NCI-H128 (cell line): ENCODE measurements around the gene HSD17B11.
"Not testable (repeated sequence)": the region's sequence is repeated elsewhere in the genome, so short reads cannot be mapped to it uniquely, and the experiment has no call there.

ENCODE experiments used
- DNase-seq: peaks from one replicate; lab custom pipeline; 2025; ENCODE audit not compliant: unreplicated experiment; lab: John Stamatoyannopoulos, UW

HSD17B11 gene

DNA sequence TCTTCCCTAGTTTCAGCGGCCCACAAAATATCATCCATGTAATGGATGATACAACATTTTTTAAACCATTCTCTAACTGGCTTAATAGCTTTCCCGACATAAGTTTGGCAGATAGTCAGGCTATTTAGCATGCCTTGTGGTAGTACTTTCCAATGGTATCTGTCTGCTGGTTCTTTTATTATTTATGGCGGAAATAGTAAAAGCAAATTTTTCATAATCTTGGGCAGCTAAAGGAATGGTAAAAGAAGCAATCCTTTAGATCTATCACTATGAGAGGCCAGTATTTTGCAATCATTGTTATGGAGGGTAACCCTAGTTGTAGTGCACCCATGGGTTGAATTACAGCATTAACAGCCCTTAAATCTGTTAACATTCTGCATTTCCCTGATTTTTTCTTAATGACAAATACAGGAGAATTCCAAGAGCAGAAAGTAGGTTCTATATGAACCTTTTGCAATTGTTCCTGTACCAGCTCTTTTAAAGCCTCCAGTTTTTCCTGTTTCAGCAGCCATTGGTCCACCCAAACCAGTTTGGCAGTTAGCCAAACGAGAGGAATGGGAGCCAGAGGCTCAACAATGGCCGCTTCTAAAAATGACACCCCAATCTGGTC, 14.3 kb upstream of the HSD17B11 start:
- no peak for DNase-seq

DNA sequence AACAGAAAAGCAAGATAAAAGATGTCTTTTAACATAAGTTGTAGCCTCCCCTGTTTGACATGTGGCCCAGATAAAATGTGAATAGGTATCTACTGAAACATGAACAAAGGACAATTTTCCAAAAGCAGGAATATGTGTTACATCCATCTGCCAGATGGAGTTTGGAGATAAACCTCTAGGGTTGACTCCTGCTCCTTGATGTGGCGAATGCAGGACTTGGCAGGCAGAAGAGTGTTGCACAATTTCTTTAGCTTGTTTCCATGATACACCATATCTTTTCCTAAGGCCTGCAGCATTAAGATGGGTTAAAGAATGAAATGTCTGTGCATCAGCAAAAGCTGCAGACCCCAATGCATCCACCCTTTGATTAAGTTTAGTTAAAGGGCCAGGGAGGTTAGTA, 12.7 kb upstream of the HSD17B11 start:
- DNase-seq, result not testable (repeated sequence)

DNA sequence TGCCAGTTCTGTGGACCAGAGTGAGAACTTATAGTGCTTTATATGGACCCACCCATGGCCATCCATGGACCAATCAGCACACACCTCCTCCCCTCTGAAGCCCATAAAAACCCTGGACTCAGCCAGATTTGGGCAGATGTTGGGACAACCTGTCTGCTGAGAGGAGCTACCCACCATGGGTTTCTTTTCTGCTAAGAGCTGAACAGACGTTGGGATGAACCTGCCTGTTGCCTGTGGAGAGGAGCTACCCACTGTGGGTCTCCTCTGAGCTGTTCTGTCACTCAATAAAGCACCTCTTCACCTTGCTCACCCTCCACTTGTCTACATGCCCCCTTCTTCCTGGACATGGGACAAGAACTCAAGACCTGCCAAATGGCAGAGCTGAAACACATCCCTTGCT, 9.0 kb upstream of the HSD17B11 start:
- DNase-seq, result no peak

DNA sequence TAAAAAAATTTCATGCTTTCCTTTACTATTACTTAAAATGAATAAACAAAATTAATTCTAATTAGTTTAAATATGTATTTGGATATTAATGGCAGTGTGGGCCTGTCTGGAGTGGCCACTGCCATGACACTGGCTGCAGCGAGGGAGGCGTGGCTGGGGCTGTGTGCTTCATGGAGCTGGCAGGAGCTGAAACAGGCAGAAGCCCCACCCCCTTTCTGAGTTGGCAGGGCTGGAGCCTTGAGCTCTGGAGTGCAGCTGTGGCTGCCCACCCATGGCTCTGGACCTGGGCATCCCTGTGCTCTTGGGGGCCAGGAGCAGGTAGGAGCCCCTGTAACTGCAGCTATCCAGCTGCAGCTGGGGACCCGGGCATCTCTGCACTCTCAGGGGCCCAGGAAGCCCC, 8.2 kb upstream of the HSD17B11 start:
- DNase-seq, result no peak

DNA sequence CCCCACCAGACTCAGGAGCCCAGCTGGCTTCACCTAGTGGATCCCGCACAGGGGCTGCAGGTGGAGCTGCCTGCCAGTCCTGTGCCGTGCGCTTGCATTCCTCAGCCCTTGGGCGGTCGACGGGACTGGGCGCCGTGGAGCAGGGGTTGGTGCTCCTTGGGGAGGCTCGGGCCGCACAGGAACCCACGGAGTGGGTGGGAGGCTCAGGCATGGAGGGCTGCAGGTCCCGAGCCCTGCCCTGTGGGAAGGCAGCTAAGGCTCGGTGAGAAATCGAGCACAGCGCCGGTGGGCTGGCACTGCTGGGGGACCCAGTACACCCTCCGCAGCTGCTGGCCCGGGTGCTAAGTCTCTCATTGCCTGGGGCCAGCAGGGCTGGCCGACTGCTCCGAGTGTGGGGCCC, 4.9 kb upstream of the HSD17B11 start:
- not testable (repeated sequence) for DNase-seq

DNA sequence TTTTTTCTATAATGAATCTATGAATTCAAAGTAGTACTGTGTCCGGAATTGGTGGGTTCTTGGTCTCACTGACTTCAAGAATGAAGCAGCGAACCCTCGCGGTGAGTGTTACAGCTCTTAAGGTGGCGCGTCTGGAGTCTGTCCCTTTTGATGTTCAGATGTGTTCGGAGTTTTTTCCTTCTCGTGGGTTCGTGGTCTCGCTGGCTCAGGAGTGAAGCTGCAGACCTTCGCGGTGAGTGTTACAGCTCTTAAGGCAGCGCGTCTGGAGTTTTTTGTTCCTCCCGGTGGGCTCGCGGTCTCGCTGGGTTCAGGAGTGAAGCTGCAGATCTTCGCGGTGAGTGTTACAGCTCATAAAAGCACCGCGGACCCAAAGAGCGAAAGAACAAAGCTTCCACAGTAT, 4.1 kb upstream of the HSD17B11 start:
- not testable (repeated sequence) for DNase-seq

DNA sequence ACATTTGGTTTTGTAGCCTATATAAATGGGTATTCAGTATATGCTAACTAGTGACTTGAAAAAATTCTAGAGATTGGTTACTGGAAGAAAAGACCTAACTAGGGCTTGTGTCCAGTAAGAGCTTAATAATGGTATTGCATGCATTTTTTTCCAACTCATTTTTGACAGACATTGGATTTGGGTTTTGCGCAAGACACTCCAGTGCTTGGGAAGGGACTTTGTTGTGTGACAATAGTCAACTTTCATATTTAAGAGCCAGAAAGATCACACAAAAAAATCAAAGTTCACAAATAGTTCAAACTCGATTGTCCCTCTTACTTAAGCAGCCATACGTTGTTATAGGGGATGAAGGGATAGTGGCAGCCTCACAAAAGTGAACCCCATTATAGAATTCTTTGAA, 1.2 kb upstream of the HSD17B11 start:
- DNase-seq, result no peak

DNA sequence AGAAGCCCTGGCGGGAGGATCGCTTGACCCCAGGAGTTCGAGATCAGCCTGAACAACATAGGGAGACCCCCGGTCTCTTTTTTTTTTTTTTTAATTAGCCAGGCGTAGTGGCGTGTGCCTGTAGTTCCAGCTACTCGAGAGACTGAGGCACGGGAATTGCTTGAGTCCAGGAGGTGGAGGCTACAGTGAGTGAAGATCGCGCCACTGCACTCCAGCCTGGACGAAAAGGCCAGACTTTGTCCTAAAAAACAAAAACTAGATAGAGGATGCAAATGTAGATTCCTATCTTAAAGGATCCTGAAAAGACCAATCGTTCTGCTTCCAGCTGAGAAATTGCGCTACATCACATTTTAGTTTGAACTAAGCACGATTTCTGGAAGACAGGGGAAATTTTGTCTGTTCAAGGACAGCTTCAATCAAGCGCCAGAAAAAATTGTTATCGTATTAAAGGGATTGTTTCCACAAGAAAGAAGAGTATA, 627 bp upstream of the HSD17B11 start:
- no peak for DNase-seq

DNA sequence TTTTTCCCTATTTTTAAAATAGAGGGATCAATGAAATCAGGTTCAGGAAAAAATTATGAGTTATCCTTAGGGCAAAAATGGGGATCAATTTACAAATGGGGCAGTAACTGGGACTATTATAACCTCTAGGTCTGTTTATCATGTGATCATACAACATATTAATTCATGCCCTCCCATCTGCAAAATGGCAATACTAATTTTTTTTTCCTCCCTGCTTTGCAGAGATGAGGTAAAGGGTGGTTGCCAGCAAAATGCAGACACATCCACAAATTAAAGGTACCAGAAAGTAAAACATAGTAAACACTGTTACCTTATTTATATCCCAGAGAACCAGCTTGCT, 467 bp downstream of the HSD17B11 start:
- DNase-seq, result no peak

DNA sequence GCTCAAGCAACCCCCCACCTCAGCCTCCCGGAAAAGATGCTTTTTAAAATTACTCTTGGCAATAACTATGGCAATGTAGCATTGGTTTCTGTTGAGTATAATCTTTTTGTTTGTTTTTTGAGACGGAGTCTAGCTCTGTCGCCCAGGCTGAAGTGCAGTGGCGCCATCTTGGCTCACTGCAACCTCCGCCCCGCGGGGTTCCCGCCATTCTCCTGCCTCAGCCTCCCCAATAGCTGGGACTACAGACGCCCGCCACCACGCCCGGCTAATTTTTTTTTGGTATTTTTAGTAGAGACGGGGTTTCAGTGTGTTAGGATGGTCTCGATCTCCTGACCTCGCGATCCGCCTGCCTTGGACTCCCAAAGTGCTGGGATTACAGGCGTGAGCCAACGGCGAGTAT, 933 bp downstream of the HSD17B11 start:
- not testable (repeated sequence) for DNase-seq

DNA sequence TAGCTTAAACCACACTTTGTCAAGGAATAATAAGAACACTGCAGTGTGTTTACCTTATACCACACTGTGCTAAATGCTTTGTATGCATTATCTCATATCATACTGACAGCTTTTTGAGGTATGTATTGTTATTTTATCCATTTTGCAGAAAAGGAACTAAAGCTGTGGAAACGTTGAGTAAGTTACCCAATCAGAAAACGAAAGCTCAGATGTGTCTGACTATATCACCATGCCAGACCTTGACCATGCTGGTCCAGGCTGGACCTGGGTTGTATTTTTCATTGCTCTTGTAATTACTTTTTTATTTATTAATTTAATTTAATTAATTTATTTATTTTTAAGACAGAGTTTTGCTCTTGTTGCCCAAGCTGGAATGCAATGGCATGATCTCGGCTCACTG, 2.1 kb downstream of the HSD17B11 start:
- DNase-seq, result no peak

DNA sequence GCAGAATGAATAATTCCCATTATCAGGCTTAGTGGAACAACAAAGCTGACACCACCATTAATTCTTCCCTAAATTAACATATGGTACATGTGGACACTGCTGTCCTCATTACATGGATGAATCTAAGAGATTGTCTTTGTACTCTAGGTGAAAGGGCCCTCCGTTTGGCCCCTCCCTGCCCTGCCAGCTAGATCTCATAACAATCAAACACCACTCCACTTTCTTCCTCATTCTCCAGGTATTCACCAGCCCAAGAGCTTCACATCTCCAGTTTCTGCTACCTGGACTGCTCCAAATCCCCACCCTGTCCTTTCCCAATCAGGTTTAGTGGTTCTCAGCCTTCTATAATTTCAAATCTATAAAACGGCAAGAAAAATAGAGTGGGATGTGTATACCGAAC, 3.8 kb downstream of the HSD17B11 start:
- DNase-seq, result no peak

DNA sequence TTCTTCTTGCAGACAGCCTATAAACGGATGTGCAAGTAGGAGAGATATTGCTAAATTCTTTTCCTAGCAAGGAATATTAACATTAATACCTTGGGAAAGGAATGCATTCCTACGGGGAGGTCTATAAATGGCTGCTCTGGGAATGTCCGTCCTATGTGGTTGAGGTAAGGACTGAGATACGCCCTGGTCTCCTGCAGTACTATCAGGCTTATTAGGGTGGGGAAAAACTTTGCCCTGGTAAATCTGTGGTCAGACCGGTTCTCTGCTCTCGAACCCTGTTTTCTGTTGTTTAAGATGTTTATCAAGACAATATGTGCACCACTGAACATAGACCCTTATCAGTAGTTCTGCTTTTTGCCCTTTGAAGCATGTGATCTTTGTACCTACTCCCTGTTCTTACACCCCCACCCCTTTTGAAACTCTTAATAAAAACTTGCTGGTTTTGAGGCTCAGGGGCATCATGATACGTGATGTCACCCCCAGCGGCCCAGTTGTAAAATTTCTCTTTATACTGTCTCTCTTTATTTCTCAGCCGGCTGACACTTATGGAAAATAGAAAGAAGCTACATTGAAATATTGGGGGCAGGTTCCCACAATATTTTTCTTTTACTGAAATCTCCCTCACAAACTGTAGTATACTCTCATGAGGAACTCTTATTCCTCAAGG, 6.4 kb downstream of the HSD17B11 start:
- DNase-seq, result not testable (repeated sequence)

DNA sequence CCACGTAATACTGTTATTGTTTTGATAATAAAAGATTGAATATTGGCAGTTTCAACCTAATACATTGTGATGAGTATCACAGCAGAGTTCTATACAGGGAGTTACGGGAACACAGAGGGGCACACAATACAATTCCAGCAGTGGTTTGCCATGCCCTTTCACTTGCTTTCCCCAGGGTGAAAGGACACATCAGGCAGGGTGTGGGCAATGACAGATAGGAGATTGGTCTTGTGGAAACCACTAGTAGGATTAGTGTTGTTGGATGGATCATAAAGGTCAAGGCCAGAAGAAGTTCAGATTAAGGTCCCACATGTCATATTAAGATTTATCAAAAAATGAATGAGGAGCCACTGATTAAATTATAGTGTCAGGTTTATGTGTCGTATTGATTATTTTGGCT, 8.1 kb downstream of the HSD17B11 start:
- no peak for DNase-seq

DNA sequence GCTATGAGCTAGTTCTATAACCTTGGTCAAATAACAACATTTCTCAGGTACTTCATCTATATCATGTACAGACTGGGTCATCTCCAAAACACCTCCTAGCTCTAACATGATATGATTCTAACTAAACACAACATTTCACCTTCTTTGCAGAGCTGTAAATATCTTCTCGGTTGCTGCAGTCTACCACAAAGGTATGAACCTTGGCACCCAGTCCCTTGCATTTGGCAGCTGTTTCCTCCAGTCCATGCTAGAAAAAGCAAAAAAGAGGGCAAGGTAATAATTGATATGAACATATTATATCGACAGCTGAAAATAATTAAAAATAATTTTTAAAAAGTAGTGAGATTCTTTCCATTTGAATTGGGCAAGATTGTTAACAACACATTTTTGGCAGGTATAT, 8.9 kb downstream of the HSD17B11 start:
- no peak for DNase-seq

DNA sequence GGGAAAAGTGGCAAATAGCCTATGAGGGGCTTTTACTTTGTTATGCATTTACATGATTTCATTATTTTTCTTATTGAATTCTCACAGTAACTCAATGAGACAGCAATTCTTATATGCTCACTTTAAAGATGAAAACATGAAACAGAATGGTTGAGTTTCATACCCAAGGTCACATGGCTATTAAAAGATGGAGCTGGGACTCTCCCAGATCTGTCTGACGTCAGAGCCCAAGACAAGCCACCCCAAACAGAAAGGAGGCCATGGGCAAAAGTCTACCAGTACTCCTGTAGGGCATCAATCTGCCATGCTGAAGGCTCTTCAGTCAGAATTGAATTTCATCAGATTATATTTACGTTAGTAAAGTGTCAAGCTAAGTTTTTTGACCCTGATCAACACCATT, 13.2 kb downstream of the HSD17B11 start:
- no peak for DNase-seq

DNA sequence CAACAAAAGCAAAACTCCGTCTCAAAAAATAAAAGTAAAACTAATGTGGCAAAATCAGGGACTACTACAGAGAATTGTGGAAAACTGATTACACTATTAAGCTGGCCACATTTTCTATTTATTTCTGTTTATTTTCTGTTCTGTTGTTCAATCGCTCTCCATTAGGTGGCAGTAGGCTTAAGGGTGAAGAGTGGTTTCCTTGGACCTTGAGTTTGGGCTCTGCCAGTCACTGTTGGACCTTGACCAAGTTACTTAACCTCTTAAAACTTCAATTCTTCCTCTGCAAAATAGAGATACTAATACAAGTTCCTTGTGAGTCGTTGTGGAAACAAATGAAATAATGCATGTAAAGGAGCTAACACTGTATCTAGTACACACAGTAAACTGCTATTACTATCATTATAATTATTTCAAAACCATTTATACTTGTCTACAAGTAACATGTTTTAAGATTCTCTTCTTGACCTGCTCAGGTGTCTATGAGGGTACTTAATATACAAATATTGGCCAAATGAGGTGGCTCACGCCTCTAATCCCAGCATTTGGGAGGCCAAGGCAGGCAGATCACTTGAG, 15.2 kb downstream of the HSD17B11 start:
- no peak for DNase-seq

DNA sequence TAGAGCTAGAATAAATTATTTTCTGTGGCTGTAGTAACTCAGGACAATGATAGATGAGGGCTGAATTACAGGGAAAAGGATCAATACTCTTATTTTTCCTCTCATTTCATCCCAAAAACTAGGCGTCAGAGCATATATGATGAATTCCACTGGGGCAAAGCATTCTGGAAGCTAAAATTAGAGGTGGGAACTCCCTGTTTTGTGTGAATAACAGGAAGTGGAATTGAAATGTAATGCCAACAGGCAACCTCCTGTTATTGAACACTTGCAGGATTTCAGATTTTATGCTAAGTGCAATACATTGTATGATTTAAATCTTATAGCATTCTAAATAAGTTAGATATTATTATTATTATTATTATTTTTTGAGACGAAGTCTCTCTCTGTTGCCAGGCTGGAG, 20.9 kb downstream of the HSD17B11 start:
- DNase-seq, result no peak

DNA sequence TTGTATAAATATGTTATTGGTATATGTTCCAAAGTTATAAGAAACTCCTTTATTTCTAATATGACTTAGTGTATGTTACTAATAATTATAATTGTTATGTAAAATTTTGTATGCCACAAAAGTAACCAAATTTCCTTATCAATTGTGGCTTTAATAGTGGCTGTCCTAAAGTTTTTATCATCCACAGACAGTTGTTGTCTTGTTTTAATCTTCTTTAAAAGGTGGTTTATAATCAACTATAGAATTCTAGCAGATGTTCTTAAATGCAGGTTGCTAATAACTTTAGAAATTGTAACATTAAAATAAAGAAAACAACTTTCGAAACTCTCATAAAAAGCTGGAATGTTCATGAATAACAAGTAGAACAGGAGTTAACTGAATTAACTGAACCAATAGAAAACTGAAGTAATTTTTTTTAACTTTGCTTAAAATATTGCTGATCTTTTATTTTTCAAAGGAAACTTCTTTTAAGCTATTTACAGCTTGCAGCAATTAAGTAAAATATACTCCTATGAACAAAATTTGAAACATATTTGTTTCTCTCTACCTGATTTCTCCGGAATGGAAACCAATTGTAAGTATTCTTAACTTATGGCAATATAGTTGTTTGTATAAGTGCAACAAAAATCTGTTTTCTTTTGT, 24.3 kb downstream of the HSD17B11 start:
- no peak for DNase-seq

DNA sequence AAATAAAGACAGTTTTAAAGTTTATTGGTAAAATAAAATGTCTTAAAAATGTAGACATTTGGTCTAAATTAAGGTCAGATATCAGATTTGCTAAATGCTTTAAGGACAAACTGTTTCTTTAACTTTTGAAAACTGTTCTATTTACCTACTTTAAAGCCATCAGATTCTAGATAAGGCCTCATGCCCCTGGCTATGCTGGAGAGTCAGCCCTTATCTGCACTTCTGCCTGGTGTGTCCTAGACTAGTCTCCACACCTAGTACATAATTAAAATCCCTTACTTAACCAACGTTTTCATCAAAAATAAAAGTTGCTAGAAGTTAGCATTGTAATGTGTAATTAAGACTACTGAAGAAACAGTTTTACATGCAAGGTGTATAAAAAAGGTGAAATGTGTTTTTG, 25.6 kb downstream of the HSD17B11 start:
- DNase-seq, result no peak

DNA sequence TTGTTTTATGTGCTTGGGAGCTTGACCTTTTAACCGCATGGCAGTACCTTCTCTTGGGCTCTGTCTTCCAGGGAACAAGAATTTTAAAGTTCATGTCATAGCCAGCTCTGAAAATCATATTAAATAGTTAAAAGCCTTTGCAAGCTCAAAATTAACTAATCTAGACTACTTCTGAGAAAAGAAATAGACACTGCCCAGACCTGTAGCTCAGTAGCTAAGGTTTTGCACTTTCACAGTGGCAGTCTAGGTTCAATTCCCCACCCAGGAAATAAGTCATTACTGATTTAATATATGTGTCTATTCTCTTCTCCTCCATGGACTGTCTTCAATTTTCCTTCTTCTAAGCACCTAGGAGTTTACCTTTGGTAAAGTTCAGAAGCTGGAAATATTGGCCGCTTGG, 27.4 kb downstream of the HSD17B11 start:
- DNase-seq, result no peak

DNA sequence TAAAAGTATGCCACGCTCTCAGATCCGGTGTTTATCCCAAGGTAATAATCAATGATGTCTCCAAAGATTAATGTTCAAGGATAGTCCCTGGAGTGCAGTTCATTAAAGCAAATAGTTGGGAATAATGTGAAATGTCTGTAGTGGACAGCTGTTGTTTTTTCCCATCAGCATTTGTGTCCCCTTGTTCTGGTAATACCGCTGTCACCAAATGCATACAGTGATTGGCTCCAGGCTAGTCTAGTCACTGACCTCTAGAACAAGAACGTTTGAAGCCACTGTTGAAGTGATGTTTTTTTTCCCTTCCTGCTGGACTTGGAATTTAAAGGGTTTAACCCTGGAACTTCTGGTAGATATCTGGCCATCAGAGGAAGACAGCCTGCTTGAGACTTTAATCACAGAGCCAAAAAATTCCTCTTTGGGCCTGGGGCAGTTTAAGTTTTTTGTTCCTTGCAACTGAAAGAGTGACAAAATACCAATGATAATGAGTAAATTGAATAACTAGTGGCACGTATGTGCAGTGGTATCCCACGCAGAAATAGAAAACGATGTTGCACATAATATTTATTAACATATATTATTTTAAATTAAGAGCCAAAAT, 30.6 kb downstream of the HSD17B11 start:
- no peak for DNase-seq
